ENCODE measurements around the gene BBX.

DNA sequence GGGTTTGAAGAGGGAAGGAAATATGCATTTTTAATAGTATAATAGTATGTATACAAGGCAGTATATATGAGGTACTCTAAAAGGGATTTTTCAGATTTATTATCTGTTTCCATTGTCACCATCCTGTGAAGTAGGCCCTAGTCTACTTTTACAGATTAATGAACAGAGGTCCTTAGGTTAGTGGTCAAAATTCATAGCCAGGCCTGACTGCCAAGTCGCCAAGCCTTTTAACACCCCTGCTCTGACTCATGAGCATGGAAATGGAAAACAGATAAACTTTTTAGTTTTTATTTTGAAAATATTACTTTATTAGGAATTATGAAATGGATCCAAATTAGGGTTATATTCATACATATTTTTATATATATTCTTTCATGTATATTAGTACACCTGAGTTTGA lies 146.9 kb downstream of the BBX start:
- TF ChIP-seq POLR2A (IDR thresholded peaks at IDR 0.05) = no peak
- TF ChIP-seq, protein P1, sequence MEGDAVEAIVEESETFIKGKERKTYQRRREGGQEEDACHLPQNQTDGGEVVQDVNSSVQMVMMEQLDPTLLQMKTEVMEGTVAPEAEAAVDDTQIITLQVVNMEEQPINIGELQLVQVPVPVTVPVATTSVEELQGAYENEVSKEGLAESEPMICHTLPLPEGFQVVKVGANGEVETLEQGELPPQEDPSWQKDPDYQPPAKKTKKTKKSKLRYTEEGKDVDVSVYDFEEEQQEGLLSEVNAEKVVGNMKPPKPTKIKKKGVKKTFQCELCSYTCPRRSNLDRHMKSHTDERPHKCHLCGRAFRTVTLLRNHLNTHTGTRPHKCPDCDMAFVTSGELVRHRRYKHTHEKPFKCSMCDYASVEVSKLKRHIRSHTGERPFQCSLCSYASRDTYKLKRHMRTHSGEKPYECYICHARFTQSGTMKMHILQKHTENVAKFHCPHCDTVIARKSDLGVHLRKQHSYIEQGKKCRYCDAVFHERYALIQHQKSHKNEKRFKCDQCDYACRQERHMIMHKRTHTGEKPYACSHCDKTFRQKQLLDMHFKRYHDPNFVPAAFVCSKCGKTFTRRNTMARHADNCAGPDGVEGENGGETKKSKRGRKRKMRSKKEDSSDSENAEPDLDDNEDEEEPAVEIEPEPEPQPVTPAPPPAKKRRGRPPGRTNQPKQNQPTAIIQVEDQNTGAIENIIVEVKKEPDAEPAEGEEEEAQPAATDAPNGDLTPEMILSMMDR (IDR thresholded peaks at IDR 0.05) = no peak
